HEK293 (cell line): ENCODE measurements around the gene MUC21.

Source experiments
- CTCF ChIA-PET: fragments of 350-600 bp; formaldehyde crosslinking; extraction: SDS; loops from one replicate; lab custom pipeline; 2021; ENCODE audit warnings: antibody characterized with exemption; lab: Yijun Ruan, JAX
- POLR2A ChIA-PET: fragments of 300-600 bp; formaldehyde crosslinking; extraction: SDS; loops from one replicate; lab custom pipeline; 2020; ENCODE audit warnings: antibody characterized with exemption, inconsistent platforms; lab: Yijun Ruan, JAX
- H3K27ac ChIP-seq: fragments of 200-500 bp; sonication (Bioruptor generic); 2 replicates; pipeline ENCODE4 v1.5.1; 2014; ENCODE audit warnings: low read depth, low read length, control low read depth, inconsistent platforms; ENCODE audit errors: extremely low read depth
- H3K36me3 ChIP-seq, 2 experiments: fragments of 200-500 bp in 1 of 2; sonication (Bioruptor generic) in 1 of 2; 1 replicate in 1 of 2; 2 replicates in 1 of 2; pipeline ENCODE4 v1.5.1; 2014 to 2017; ENCODE audit warnings: inconsistent platforms in 2 of 2, low read length in 2 of 2; ENCODE audit not compliant: control insufficient read depth in 2 of 2, insufficient read depth in 1 of 2
- H3K4me1 ChIP-seq: fragments of 200-500 bp; sonication (Bioruptor generic); 2 replicates; pipeline ENCODE4 v1.5.1; 2014; ENCODE audit warnings: mild to moderate bottlenecking, low read length, inconsistent platforms; ENCODE audit not compliant: control insufficient read depth, insufficient read depth
- H3K4me3 ChIP-seq: 2 replicates; pipeline ENCODE4 v1.5.1; 2011; ENCODE audit warnings: low read depth, mild to moderate bottlenecking, control low read depth, low read length, moderate library complexity
- H3K9me3 ChIP-seq: fragments of 200-500 bp; sonication (Bioruptor generic); 2 replicates; pipeline ENCODE4 v1.5.1; 2014; ENCODE audit warnings: low read depth, low read length, inconsistent platforms; ENCODE audit not compliant: control insufficient read depth, insufficient read depth
- AEBP2 ChIP-seq: fragments of 450-650 bp; formaldehyde crosslinking; IDR thresholded peaks from 2 replicates; pipeline ENCODE4 v1.5.1; 2016; ENCODE audit warnings: missing biosample characterization, missing genetic modification characterization, borderline replicate concordance
- BCL11A ChIP-seq: fragments of 450-650 bp; formaldehyde crosslinking; IDR thresholded peaks from 2 replicates; pipeline ENCODE4 v1.5.1; 2016; ENCODE audit warnings: low read depth, missing biosample characterization, missing genetic modification characterization
- ELK4 ChIP-seq: IDR thresholded peaks from 2 replicates; pipeline ENCODE4 v1.6.1; 2011; ENCODE audit warnings: mild to moderate bottlenecking, low read depth, low read length, borderline replicate concordance
- HOXA7 ChIP-seq: sonication (generic); formaldehyde crosslinking; IDR thresholded peaks from 2 replicates; pipeline ENCODE4 v1.8.1; 2022; ENCODE audit warnings: missing genetic modification reagents, borderline replicate concordance
- HOXC10 ChIP-seq: sonication (generic); formaldehyde crosslinking; IDR thresholded peaks from 2 replicates; pipeline ENCODE4 v1.8.1; 2023; ENCODE audit warnings: mild to moderate bottlenecking, missing genetic modification reagents
- KLF9 ChIP-seq: fragments of 450-650 bp; formaldehyde crosslinking; IDR thresholded peaks from 2 replicates; pipeline ENCODE4 v1.5.1; 2016; ENCODE audit warnings: missing biosample characterization, missing genetic modification characterization, low read depth
- PBX3 ChIP-seq: sonication (generic); formaldehyde crosslinking; IDR thresholded peaks from 2 replicates; pipeline ENCODE4 v1.8.1; 2022; ENCODE audit warnings: mild to moderate bottlenecking, moderate library complexity, missing genetic modification reagents
- PRDM10 ChIP-seq: fragments of 450-650 bp; formaldehyde crosslinking; IDR thresholded peaks from 2 replicates; pipeline ENCODE4 v1.5.1; 2016; ENCODE audit warnings: missing biosample characterization, missing genetic modification characterization
- WT1 ChIP-seq: fragments of 450-650 bp; formaldehyde crosslinking; IDR thresholded peaks from 2 replicates; pipeline ENCODE4 v1.5.1; 2016; ENCODE audit warnings: missing biosample characterization, missing genetic modification characterization
- YY2 ChIP-seq: fragments of 450-650 bp; formaldehyde crosslinking; IDR thresholded peaks from 2 replicates; pipeline ENCODE4 v1.5.1; 2016; ENCODE audit warnings: missing biosample characterization, missing genetic modification characterization
- ZBTB49 ChIP-seq: fragments of 450-650 bp; formaldehyde crosslinking; IDR thresholded peaks from 2 replicates; pipeline ENCODE4 v1.5.1; 2016; ENCODE audit warnings: missing biosample characterization, missing genetic modification characterization, low read depth
- ZNF112 ChIP-seq: fragments of 450-650 bp; formaldehyde crosslinking; IDR thresholded peaks from 2 replicates; pipeline ENCODE4 v1.5.0; 2017; ENCODE audit warnings: missing biosample characterization, missing genetic modification characterization
- ZNF169 ChIP-seq: fragments of 450-650 bp; formaldehyde crosslinking; IDR thresholded peaks from 2 replicates; pipeline ENCODE4 v1.5.1; 2016; ENCODE audit warnings: missing biosample characterization, missing genetic modification characterization
- ZNF175 ChIP-seq: fragments of 450-650 bp; formaldehyde crosslinking; IDR thresholded peaks from 2 replicates; pipeline ENCODE4 v1.5.1; 2016; ENCODE audit warnings: missing biosample characterization, missing genetic modification characterization
- ZNF214 ChIP-seq: fragments of 450-650 bp; formaldehyde crosslinking; IDR thresholded peaks from 2 replicates; pipeline ENCODE4 v1.5.1; 2017; ENCODE audit warnings: missing biosample characterization, mild to moderate bottlenecking, missing genetic modification characterization, borderline replicate concordance
- ZNF239 ChIP-seq: fragments of 450-650 bp; formaldehyde crosslinking; IDR thresholded peaks from 2 replicates; pipeline ENCODE4 v1.5.1; 2016; ENCODE audit warnings: missing biosample characterization, missing genetic modification characterization
- ZNF341 ChIP-seq: fragments of 450-650 bp; formaldehyde crosslinking; IDR thresholded peaks from 2 replicates; pipeline ENCODE4; 2016; ENCODE audit warnings: low read depth, missing biosample characterization, missing genetic modification characterization
- ZNF394 ChIP-seq: fragments of 450-650 bp; formaldehyde crosslinking; IDR thresholded peaks from 2 replicates; pipeline ENCODE4 v1.5.1; 2016; ENCODE audit warnings: missing biosample characterization, missing genetic modification characterization, mild to moderate bottlenecking, moderate library complexity, borderline replicate concordance
- ZNF488 ChIP-seq: fragments of 450-650 bp; formaldehyde crosslinking; IDR thresholded peaks from 2 replicates; pipeline ENCODE4 v1.5.1; 2016; ENCODE audit warnings: missing biosample characterization, missing genetic modification characterization
- ZNF623 ChIP-seq: fragments of 450-650 bp; formaldehyde crosslinking; IDR thresholded peaks from 2 replicates; pipeline ENCODE4 v1.5.1; 2016; ENCODE audit warnings: missing biosample characterization, missing genetic modification characterization
- ZNF670 ChIP-seq: fragments of 450-650 bp; formaldehyde crosslinking; IDR thresholded peaks from 2 replicates; pipeline ENCODE4 v1.5.1; 2016; ENCODE audit warnings: missing biosample characterization, missing genetic modification characterization, low read depth

Gene MUC21

GRCh38 chr6:30974490-30975252 lies 8.8 kb upstream of the MUC21 start (continued):
- TF ChIP-seq ELK4 (no peak), ZNF670 (tag by site-specific recombination) (no peak), ZNF341 (tag by site-specific recombination) (no peak), KLF9 (tag by site-specific recombination) (no peak), ZBTB49 (tag by site-specific recombination) (no peak), ZNF623 (tag by site-specific recombination) (no peak), PBX3 (no peak), ZNF394 (tag by site-specific recombination) (no peak), ZNF169 (tag by site-specific recombination) (no peak)

GRCh38 chr6:30979141-30979540 lies 4.4 kb upstream of the MUC21 start:
- no peaks in the 10 kb centered on the region for H3K4me1 ChIP-seq
- ChIA-PET POLR2A (no interaction called here), CTCF (interaction anchor here (0.6 to 1.4 kb wide), 5 partner anchors 9 to 94 kb away, joined by 3 to 4 read pairs (median 3); no protein-coding TSS in a partner anchor)
- no peak overlapping the region for H3K4me3 ChIP-seq
- TF ChIP-seq YY2 (tag by site-specific recombination): no peak
- no peak for TF ChIP-seq ZNF239 (tag by site-specific recombination)
- TF ChIP-seq BCL11A (tag by site-specific recombination): no peak
- TF ChIP-seq ZNF175 (tag by site-specific recombination): no peak
- TF ChIP-seq ZNF112 (tag by site-specific recombination): no peak
- TF ChIP-seq ZNF488 (tag by site-specific recombination): no peak
- no peak for TF ChIP-seq ZBTB49 (tag by site-specific recombination)
- TF ChIP-seq HOXA7: no peak
- TF ChIP-seq HOXC10 (CRISPR knock-in tag): no peak
- no peak for TF ChIP-seq ZNF214 (tag by site-specific recombination)
- TF ChIP-seq WT1: 0 out of 2 replicates have a peak, but pooled peaks have one; percentile 33
- TF ChIP-seq AEBP2: no peak
- TF ChIP-seq PRDM10 (tag by site-specific recombination): peak; percentile 50; the same call in 1 of the 2 replicates
- no peaks in the 10 kb centered on the region for H3K36me3 ChIP-seq
- H3K9me3 ChIP-seq: no peaks in the 10 kb centered on the region
- H3K27ac ChIP-seq: no peak overlapping the region
